Right lobe of liver (tissue), 6 donors: ENCODE data around the gene ZNF865. TPM values are rescaled to one million over a fixed set of nuclear protein-coding genes. Genes with fewer than 3 reads are reported as not detected.

ENCODE experiments used
- ATAC-seq, 4 donors: fragments of 200-7000 bp; cut with Tn5 transposase; one replicate each; pipeline ENCODE4 v1.9.1; 2020; ENCODE audit warnings: mild to moderate bottlenecking in 4 of 4, moderate library complexity in 4 of 4
- DNase-seq, 3 donors: peaks; one replicate each; pipeline ENCODE4 v3.0.0-alpha.2; 2020
- H3K27ac ChIP-seq, 3 donors: fragments of 200-600 bp; one replicate each; pipeline ENCODE4 v1.8.0; 2022
- H3K27me3 ChIP-seq, 2 donors: fragments of 200-600 bp; one replicate each; pipeline ENCODE4 v1.8.0; 2022
- H3K36me3 ChIP-seq, 4 donors: fragments of 200-600 bp; sonication (generic) in 1 of 4; one replicate each; pipeline versions ENCODE4 v1.5.1 to v1.8.0; 2017 to 2022; ENCODE audit warnings: control low read depth in 1 of 4
- H3K4me1 ChIP-seq, 4 donors: fragments of 200-600 bp; sonication (generic) in 1 of 4; one replicate each; pipeline versions ENCODE4 v1.5.1 to v1.8.0; 2017 to 2022; ENCODE audit warnings: control low read depth in 1 of 4
- H3K4me3 ChIP-seq, 3 donors: fragments of 200-600 bp; one replicate each; pipeline ENCODE4 v1.8.0; 2022
- H3K9me3 ChIP-seq, 4 donors: fragments of 200-600 bp; sonication (generic) in 1 of 4; one replicate each; pipeline versions ENCODE4 v1.5.1 to v1.8.0; 2017 to 2022; ENCODE audit warnings: control low read depth in 1 of 4
- POLR2A ChIP-seq: fragments of 450-650 bp; IDR thresholded peaks from one replicate; pipeline ENCODE4 v1.6.1; 2017; ENCODE audit warnings: antibody characterized with exemption, mild to moderate bottlenecking
- WGBS: methylation state at CpG from one replicate; pipeline ENCODE4 v1.1.6; 2018; ENCODE audit warnings: low coverage, low lambda C conversion rate; ENCODE audit not compliant: insufficient coverage; ENCODE audit errors: missing lambda C conversion rate; 5-methylcytosine and 5-hydroxymethylcytosine counted together
- intact Hi-C, 2 donors: fragments of 100-400 bp; cut with DNase I; formaldehyde crosslinking; loops; one replicate each; pipeline versions ENCODE4 v1.11.2 to v1.14.1; 2022
- total RNA-seq, 6 experiments: library from RNA; depleted of rRNA in 2 of 6; stranded (reverse); fragments of >200 nt in 2 of 6; fragmentation: NEBNext Ultra II Directional in 3 of 6; extraction: Animal tissue kit (Norgen Biotek cat#: 25700) in 3 of 6; gene quantifications; one replicate each; pipeline versions ENCODE4 v1.1.0 to v1.2.4, GENCODE V29; 2016 to 2023
- TF ChIP-seq, protein P1 (sequence below), 4 donors: fragments of 200-600 bp in 3 of 4; fragments of 450-650 bp in 1 of 4; IDR thresholded peaks; one replicate each; pipeline versions ENCODE4 v1.5.1 to v1.8.0; 2016 to 2022; ENCODE audit warnings: antibody characterized with exemption in 4 of 4, mild to moderate bottlenecking in 2 of 4
- donor health status: DM: no; HTN: yes; CAD: no.
- donor health status: DM: no; HTN: no; CAD: no.
- donor health status: DM: no; HTN: no; CAD: no.
- donor health status: DM: no; HTN: yes; CAD: no.
- donor health status: DM: no; HTN: yes; CAD: no.

ZNF865 gene
- total RNA-seq, 6 experiments from 2014 or later = 4.2 to 6.0 (median 4.7) TPM

DNA sequence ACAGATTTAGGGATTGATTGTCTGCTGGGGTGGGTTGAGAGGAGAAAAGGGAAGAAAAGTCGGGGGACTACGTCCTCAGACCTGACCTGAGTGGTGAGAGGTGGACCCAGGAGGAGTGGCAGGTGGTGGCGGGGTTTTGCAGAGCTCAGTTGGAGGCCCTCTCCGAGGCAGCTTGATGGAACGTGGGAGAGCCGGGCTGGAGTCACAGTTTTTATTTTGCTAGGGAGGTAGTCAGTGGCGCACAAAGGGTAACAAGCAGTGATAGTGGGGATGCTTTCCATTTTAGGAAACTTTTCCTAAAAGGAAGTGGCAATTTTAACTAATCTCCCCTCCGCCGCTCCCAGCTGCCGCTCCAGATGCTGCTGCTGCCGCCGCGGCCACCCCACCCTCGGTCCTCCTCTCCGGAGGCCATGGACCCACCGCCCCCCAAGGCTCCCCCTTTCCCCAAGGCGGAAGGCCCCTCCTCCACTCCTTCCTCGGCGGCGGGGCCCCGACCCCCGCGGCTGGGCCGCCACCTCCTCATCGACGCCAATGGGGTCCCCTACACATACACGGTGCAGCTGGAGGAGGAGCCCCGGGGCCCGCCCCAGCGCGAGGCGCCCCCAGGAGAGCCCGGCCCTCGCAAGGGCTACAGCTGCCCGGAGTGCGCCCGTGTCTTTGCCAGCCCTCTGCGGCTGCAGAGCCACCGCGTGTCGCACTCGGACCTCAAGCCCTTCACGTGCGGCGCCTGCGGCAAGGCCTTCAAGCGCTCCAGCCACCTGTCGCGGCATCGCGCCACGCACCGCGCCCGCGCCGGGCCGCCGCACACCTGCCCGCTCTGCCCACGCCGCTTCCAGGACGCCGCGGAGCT lies 36.9 kb downstream of the ZNF865 start:
- peaks cover 0 to 10% (median 0%) of the 10 kb centered on the region in 4 donors for H3K36me3 ChIP-seq
- H3K27me3 ChIP-seq = no peaks in the 10 kb centered on the region
- DNase-seq (peak in 2 of 3 donors; percentile 30 to 71), ATAC-seq (peak; percentile 0 to 3 (median 2))
- intact Hi-C loops = no loop called here
- H3K4me3 ChIP-seq = peak overlapping the region; percentile 74 to 85 (median 81)
- H3K27ac ChIP-seq = peak overlapping the region; percentile 47 to 76 (median 67)
- no peak for TF ChIP-seq POLR2A
- TF ChIP-seq, protein P1, sequence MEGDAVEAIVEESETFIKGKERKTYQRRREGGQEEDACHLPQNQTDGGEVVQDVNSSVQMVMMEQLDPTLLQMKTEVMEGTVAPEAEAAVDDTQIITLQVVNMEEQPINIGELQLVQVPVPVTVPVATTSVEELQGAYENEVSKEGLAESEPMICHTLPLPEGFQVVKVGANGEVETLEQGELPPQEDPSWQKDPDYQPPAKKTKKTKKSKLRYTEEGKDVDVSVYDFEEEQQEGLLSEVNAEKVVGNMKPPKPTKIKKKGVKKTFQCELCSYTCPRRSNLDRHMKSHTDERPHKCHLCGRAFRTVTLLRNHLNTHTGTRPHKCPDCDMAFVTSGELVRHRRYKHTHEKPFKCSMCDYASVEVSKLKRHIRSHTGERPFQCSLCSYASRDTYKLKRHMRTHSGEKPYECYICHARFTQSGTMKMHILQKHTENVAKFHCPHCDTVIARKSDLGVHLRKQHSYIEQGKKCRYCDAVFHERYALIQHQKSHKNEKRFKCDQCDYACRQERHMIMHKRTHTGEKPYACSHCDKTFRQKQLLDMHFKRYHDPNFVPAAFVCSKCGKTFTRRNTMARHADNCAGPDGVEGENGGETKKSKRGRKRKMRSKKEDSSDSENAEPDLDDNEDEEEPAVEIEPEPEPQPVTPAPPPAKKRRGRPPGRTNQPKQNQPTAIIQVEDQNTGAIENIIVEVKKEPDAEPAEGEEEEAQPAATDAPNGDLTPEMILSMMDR (IDR thresholded peaks at IDR 0.05) = no peak
- H3K9me3 ChIP-seq = no peaks in the 10 kb centered on the region
- 2% methylated on average over 9 of the region's 65 CpGs for WGBS
- H3K4me1 ChIP-seq = peaks cover 0 to 37% (median 10%) of the 10 kb centered on the region in 4 donors

DNA sequence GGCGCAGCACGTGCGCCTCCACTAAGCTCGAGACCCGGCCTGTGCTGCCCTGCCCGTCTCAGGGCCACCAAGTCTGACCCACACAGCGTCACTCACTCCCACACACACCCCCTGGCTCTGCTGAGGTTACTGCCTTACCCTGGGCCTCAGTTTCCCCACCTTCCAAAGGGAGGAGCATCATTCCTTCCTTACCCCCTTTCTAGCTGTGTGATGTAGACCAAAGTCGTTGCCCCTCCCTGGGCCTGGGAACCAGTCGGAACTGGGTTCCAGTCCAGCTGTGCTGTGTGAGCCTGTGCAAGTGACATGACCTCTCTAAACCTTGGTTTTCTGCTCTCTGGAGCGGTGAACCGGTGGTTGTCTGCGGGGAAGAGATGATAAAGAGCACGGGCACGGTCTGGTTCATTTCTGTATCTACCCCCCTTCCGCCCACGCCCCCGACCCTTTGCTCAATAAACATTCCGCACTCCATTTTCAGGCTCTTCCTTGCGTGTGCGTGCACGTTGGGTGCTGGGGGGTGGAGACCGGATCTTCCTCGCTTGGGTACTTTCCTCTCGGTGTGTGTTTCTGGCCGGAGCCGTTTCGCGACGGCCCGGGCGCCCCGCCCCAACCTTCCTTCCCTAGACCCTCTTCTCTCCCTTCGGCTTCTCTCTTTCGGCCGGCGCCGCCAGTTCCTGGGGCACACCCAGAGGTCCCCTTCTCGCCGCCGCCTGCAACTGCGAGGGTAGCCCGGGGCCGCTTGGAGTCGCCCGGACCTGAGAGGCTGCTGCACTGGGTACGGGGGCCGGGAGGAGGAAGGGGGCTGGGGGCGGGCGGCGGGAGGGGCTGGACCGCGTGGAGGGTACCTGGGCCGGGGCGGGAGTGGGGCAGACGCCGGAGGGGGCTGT lies 37.8 kb downstream of the ZNF865 start, which contains the start of gene ZNF581:
Gene ZNF581 (plus strand): TSS at position 647 of the 884 bp plus-strand sequence. CDS start 923 bp downstream, outside the sequence.
- WGBS = 3% methylated on average over 22 of the region's 56 CpGs
- Histone ChIP-seq H3K27me3 (no peaks in the 10 kb centered on the region), H3K4me1 (peaks cover 0 to 40% (median 12%) of the 10 kb centered on the region in 4 donors), H3K4me3 (peak within 1 kb of the TSS; percentile 74 to 85 (median 81)), H3K36me3 (peaks cover 0 to 10% (median 0%) of the 10 kb centered on the region in 4 donors), H3K9me3 (no peaks in the 10 kb centered on the region), H3K27ac (peak within 1 kb of the TSS; percentile 63 to 76 (median 67))
- ATAC-seq = peak; percentile 54 to 62 (median 61)
- intact Hi-C loops = no loop called here
- TF ChIP-seq, protein P1 (IDR thresholded peaks at IDR 0.05) = no peak
- no peak for TF ChIP-seq POLR2A
- peak; percentile 67 to 78 (median 78) for DNase-seq

DNA sequence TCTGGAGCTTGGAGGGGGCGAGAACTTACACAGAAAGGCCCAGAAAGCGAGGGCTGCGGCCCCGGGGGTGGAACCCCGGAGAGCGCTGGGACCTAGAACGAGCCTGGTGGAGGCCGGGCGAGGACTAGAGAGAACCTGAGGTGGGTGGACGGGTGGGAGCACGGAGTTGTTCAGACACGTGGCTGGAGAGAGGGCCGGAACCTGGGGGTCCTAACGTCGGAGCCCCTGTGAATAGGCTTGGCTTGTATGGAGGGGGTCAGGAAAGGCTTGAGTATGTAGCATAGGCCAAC lies 38.4 kb downstream of the ZNF865 start:
- ATAC-seq = no peak
- 1% methylated on average over 9 of the region's 15 CpGs for WGBS
- TF ChIP-seq, protein P1 (IDR thresholded peaks at IDR 0.05) = no peak
- TF ChIP-seq POLR2A = no peak
- H3K27ac ChIP-seq = peak overlapping the region; percentile 63 to 76 (median 67)
- intact Hi-C loops = no loop called here
- H3K4me1 ChIP-seq = peaks cover 0 to 44% (median 12%) of the 10 kb centered on the region in 4 donors
- H3K36me3 ChIP-seq = peaks cover 0 to 10% (median 0%) of the 10 kb centered on the region in 4 donors
- peak overlapping the region; percentile 74 to 85 (median 81) for H3K4me3 ChIP-seq
- H3K27me3 ChIP-seq = no peaks in the 10 kb centered on the region
- DNase-seq = peak in 1 of 3 donors; percentile 57
- H3K9me3 ChIP-seq = no peaks in the 10 kb centered on the region

DNA sequence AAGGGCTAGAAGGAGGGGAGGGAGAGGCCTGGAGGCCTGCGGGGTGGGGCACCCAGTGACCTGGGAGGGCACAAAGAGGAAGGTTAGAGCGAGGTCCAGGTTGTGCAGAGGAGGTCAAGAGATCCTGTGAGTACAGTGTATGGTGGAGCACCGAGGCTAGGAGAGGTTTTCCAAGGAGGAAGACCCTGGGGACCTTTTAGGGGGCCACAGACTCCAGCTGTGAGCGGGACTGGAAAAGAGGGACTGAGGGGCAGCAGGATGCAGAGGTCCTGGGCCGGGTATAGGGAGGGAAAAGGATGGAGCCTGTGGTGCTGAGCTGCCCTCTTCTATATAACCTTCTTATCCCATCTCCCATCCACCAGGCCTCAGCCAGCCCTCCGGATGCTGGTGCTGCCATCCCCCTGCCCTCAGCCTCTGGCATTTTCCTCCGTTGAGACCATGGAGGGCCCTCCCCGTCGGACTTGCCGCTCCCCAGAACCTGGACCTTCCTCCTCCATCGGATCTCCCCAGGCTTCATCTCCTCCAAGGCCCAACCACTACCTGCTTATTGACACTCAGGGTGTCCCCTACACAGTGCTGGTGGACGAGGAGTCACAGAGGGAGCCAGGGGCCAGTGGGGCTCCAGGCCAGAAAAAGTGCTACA lies 38.9 kb downstream of the ZNF865 start:
- intact Hi-C loops = no loop called here
- no peak for TF ChIP-seq POLR2A
- TF ChIP-seq, protein P1 (IDR thresholded peaks at IDR 0.05) = no peak
- no peaks in the 10 kb centered on the region for H3K27me3 ChIP-seq
- H3K4me1 ChIP-seq = peaks cover 0 to 44% (median 11%) of the 10 kb centered on the region in 4 donors
- WGBS = 34% methylated on average over 8 of the region's 12 CpGs
- H3K36me3 ChIP-seq = peaks cover 0 to 10% (median 0%) of the 10 kb centered on the region in 4 donors
- H3K27ac ChIP-seq = peak overlapping the region; percentile 63 to 76 (median 67)
- peak in 2 of 3 donors; percentile 24 to 50 for DNase-seq
- no peaks in the 10 kb centered on the region for H3K9me3 ChIP-seq
- H3K4me3 ChIP-seq = peak overlapping the region; percentile 74 to 85 (median 81)
- no peak for ATAC-seq
